ENCODE results near the gene FXYD2. TPM values are rescaled to one million over a fixed set of nuclear protein-coding genes. Genes with fewer than 3 reads are reported as not detected.

Gene FXYD2
- total RNA-seq, 1 experiment from 2014 or later: not detected

GRCh38 chr11:117829369-117829725, 4.8 kb upstream of the FXYD2 start:
- Histone ChIP-seq H3F3A (ENCODE audit: low read length, unreplicated experiment) (no peaks in the 10 kb centered on the region), H3K4me1 (ENCODE audit: insufficient read depth, low read length) (peaks cover 8% of the 10 kb centered on the region), H3K9me3 (ENCODE audit: low read length) (no peaks in the 10 kb centered on the region), H3K36me3 (ENCODE audit: low read depth, low read length) (no peaks in the 10 kb centered on the region), H2AFZ (ENCODE audit: low read length) (no peak overlapping the region), H4K20me1 (ENCODE audit: low read length) (no peaks in the 10 kb centered on the region), H3K4me2 (ENCODE audit: low read length) (no peak overlapping the region), H3K27me3 (ENCODE audit: low read length) (peaks cover 78% of the 10 kb centered on the region), H3K9ac (ENCODE audit: low read length) (no peak overlapping the region), H3K79me2 (ENCODE audit: low read length) (no peaks in the 10 kb centered on the region), H3K9me2 (replicated peaks; ENCODE audit: low read length) (no peaks in the 10 kb centered on the region), H3K4me3 (ENCODE audit: low read length) (no peak overlapping the region), H3K27ac (ENCODE audit: low read length) (no peak overlapping the region)
- no peak for TF ChIP-seq CTCF (conservative IDR thresholded peaks at IDR 0.05; ENCODE audit: low read depth, low read length)
- no peak for TF ChIP-seq EZH2 (IDR thresholded peaks at IDR 0.05; ENCODE audit: low read length, unreplicated experiment)
- no peak for TF ChIP-seq EZH2phosphoT487 (IDR thresholded peaks at IDR 0.05; ENCODE audit: borderline replicate concordance, low read length)
- ChIA-PET POLR2A (ENCODE audit: unreplicated experiment) (no interaction called here), CTCF (no interaction called here)
- intact Hi-C loops (cut with micrococcal nuclease): no loop called here
- ATAC-seq: no peak
- no TSS peak for BruUV-seq (replicated peaks)
- no peak for DNase-seq

GRCh38 chr11:117828611-117829368, 4.2 kb upstream of the FXYD2 start:
- Histone ChIP-seq H3K4me3 (ENCODE audit: low read length) (no peak overlapping the region), H3K27ac (ENCODE audit: low read length) (no peak overlapping the region), H3K36me3 (ENCODE audit: low read depth, low read length) (no peaks in the 10 kb centered on the region), H3K79me2 (ENCODE audit: low read length) (no peaks in the 10 kb centered on the region), H3K4me2 (ENCODE audit: low read length) (no peak overlapping the region), H3K9me2 (replicated peaks; ENCODE audit: low read length) (no peaks in the 10 kb centered on the region), H3K4me1 (ENCODE audit: insufficient read depth, low read length) (peaks cover 8% of the 10 kb centered on the region), H4K20me1 (ENCODE audit: low read length) (no peaks in the 10 kb centered on the region), H3K9me3 (ENCODE audit: low read length) (no peaks in the 10 kb centered on the region), H3K27me3 (ENCODE audit: low read length) (peaks cover 78% of the 10 kb centered on the region), H3F3A (ENCODE audit: low read length, unreplicated experiment) (no peaks in the 10 kb centered on the region), H3K9ac (ENCODE audit: low read length) (no peak overlapping the region), H2AFZ (ENCODE audit: low read length) (no peak overlapping the region)
- ATAC-seq (peak; percentile 55), DNase-seq (peak; percentile 40)
- intact Hi-C loops (cut with micrococcal nuclease): no loop called here
- ChIA-PET POLR2A (ENCODE audit: unreplicated experiment) (interaction anchor here (0.6 kb wide), 1 partner anchor 62 kb away, joined by 3 read pairs; no protein-coding TSS in a partner anchor), CTCF (no interaction called here)
- TF ChIP-seq EZH2 (IDR thresholded peaks at IDR 0.05; ENCODE audit: low read length, unreplicated experiment) (no peak), CTCF (conservative IDR thresholded peaks at IDR 0.05; ENCODE audit: low read depth, low read length) (no peak), EZH2phosphoT487 (IDR thresholded peaks at IDR 0.05; ENCODE audit: borderline replicate concordance, low read length) (no peak)
- no TSS peak for BruUV-seq (replicated peaks)
